GM18909 (cell line): ENCODE data around the gene GUCY2D.

Experiments used
- ATAC-seq: cut with Tn5 transposase; IDR thresholded peaks from one replicate; pipeline ENCODE4 v1.9.1; 2021; ENCODE audit warnings: mild to moderate bottlenecking; ENCODE audit not compliant: unreplicated experiment, poor library complexity

The GUCY2D gene

DNA sequence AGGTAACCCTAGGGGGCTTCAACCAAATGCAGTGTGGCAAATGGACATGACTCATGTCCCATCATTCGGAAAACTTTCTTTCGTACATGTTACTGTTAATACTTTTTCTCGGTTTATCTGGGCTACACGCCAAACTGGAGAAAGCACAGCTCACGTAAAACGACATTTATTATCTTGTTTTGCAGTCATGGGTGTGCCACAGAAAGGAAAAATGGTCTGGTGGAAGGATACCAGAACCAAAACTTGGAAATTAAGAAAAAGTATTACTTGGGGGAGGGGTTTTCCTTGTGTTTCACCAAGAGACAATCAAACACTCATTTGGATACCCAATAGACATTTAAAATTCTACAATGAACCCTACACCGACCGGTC, 60.0 kb downstream of the GUCY2D start:
- ATAC-seq: no peak

DNA sequence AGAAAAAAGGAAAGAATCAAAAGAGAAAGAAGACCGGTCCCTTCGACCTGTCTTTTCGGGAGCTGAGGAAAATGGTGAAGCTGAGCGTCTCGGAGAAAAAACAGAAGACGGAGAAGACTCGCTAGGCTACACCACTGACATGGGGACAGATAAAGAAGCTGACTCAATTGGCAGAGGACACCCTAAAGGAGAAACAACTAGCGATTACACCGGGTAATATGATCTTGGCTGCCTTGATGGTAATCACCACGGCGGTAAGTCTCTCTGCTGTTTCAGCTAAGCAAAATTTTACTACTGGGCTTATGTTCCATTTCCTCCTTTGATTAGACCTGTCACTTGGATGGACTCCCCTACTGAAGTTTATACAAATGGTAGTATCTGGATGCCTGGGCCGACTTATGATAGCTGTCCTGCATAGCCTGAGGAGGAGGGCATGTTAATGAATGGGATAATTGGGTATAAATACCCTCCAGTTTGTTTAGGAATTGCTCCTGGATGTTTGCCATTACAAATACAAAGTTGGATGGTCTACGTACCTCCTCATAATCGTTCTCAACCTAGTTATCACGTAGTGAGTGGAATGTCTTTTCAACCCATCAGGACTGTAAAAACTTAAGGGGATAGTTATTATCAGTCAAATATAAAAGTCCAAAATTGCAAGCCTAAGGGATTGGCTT, 60.5 kb downstream of the GUCY2D start:
- ATAC-seq: no peak

- no peak for ATAC-seq
Observed at GRCh38 chr17:8063761-8064534, 61.5 kb downstream of the GUCY2D start.

DNA sequence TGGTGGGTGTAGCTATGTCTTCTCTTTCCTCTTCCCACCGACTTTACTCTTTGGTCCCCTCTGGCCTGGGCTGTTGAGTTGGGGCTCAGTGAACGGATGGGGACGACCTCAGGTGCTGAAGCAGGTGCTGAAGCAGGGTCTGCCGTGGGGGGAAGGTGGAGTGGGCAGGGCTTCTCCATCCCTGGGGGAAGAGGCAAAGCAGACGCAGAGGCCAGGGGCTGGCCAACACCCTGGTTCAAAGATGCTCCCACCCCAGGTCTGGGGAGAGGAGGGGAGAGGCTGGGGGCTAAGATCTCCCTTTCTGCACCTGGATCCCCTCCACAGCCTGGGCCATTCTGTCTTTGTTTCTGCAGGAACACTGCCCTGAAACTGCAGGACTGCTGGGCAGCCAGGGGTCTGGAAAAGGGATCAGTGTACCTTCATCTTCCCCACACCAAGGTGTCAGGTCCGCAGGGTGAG, 62.2 kb downstream of the GUCY2D start:
- ATAC-seq: no peak

DNA sequence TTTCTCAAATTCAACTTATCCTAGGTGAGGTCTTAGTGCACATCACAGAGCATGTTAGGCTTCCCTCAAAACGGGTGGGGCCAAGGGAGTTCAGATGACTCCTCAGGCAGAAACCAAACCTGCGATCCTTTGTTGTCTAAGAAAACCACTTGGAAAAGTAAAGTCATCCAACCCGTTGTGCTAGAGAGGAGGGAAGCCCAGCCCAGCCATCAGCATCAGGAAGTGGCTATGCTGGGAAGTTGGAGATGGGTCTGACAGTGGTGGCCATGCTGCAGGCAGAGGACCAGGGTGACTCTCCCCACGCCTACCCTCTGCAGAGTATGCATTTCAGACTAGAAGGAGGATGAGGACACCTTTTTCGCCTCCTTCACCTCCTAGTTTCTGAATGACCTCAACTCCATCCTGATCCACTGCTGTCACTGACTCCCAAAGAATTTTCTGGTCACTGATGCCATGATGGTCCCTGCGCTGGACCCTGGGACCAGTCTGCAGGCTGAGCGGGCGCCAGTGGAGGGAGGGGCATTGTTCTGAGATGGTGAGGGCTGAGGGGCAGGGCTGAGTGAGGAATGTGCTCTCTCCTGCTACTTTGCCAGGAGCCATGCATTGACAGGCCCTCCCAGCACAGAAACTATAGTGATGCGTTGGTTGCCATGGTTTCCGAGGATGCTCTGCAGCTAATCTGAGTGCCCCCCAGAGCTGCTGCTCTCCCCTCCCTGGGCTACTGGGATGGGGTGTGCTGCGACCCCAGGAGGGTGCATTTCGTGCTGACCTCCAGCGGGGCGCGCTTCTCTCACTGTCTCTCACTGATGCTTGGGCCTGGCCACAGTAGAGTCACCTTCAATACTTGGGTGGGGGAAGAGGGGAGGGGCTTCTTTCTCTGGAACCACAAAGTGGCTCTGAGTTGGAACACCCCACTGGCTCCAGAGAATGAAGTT, 64.7 kb downstream of the GUCY2D start:
- no peak for ATAC-seq

- no peak for ATAC-seq
Observed at GRCh38 chr17:8067806-8068205, 65.4 kb downstream of the GUCY2D start.

DNA sequence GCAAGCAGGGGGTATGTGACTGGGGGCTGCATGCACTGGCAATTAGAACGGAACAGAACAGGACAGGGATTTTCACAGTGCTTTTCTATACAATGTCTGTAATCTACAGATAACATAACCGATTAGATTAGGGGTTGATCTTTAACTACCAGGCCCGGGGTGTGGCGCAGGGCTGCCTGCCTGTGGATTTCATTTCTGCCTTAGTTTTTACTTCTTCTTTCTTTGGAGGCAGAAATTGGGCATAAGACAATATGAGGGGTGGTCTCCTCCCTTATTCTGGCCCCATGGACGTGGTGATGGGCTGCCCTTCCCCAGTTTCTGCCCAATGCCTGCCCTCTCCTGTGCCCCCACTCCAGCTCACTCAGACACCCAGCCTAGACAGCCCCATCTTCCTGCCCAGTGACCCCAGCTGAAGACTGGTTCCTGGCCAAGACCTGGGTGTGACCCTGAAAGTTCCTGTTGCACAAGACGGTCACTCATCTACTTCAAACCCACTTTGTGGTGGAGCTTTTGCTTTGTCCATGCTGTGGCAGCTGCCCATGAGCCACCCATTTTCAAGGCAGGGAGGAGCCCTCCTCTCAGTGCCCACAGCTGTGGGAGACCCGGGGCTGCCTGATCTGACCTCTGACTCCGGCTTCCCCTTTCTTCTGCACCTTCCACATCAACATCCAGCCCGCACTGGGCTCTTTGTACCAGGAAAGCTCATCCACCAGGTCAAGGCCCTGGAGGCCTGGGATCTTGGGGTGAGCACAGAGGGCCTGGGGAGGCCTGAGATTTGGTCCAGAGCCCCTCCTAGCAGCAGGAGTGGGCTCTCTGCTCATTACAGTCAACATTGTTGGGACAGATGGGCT, 66.5 kb downstream of the GUCY2D start:
- ATAC-seq: no peak

DNA sequence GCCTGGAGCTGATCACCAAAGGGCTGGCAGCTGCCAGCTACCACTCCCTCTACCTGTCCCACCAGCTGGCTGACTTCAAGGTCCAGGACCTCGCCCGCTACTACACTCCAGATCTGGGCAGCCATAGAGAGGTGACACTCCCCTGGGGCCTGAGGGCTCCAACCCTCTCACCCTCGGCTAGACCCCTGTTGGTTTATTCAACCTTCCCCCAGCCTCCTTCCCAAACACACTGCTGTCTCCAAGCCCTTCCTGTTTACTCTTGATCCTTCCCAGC, 67.1 kb downstream of the GUCY2D start:
- no peak for ATAC-seq
